HepG2 (cell line): ENCODE measurements around the gene PLS1. TPM values are rescaled to one million over a fixed set of nuclear protein-coding genes. Genes with fewer than 3 reads are reported as not detected.

Experiments used
- ATAC-seq: fragments of 200-7000 bp; cut with Tn5 transposase; 3 replicates; pipeline ENCODE4 v1.9.1; 2020; ENCODE audit warnings: mild to moderate bottlenecking, moderate library complexity
- BruUV-seq: library from RNA; stranded (reverse); fragments of 400-500 nt; replicated peaks from 2 replicates; lab custom pipeline; 2021; lab: Mats Ljungman, UMichigan
- CTCF ChIA-PET: fragments of 300-600 bp; formaldehyde crosslinking; extraction: SDS; loops from one replicate; lab custom pipeline; 2021; ENCODE audit warnings: low total read pairs, inconsistent platforms, low intra/inter-chr PET ratio; lab: Yijun Ruan, JAX
- POLR2A ChIA-PET: fragments of 350-600 bp; sonication (Branson Sonifier 250); formaldehyde crosslinking; loops from one replicate; lab custom pipeline; 2020; ENCODE audit warnings: antibody characterized with exemption, inconsistent platforms; lab: Yijun Ruan, JAX
- DNase-seq: peaks from one replicate; pipeline ENCODE4 v3.0.0-alpha.2; 2015; ENCODE audit warnings: low spot score
- FAIRE-seq: peaks from 3 replicates; lab custom pipeline; 2011; peaks lifted over from hg19 to GRCh38; lab: Jason Lieb, UNC
- H2AFZ ChIP-seq: one replicate; pipeline ENCODE4 v1.6.1; 2011; ENCODE audit warnings: low read length, inconsistent platforms
- H3K27ac ChIP-seq: fragments of 300-600 bp; 3 replicates; pipeline ENCODE4 v1.8.0; 2011; ENCODE audit warnings: mixed run types, mild to moderate bottlenecking, mixed read lengths, low read length, inconsistent platforms; ENCODE audit not compliant: insufficient read depth; ENCODE audit errors: extremely low read length
- H3K27me3 ChIP-seq, 2 experiments: fragments of 200-600 bp in 1 of 2; 2 replicates in 1 of 2; 3 replicates in 1 of 2; pipeline versions ENCODE4 v1.6.0 to v1.8.0; 2011; ENCODE audit warnings: low read length in 2 of 2, mild to moderate bottlenecking in 2 of 2, moderate library complexity in 2 of 2, inconsistent platforms in 1 of 2; ENCODE audit not compliant: insufficient read depth in 2 of 2, control insufficient read depth in 1 of 2
- H3K36me3 ChIP-seq, 2 experiments: fragments of 200-600 bp in 1 of 2; replicated peaks in 1 of 2; 2 replicates in 1 of 2; 3 replicates in 1 of 2; pipeline versions ENCODE4 v1.5.1 to v1.8.0; 2011; ENCODE audit warnings: low read length in 2 of 2, inconsistent platforms in 1 of 2; ENCODE audit not compliant: insufficient read depth in 2 of 2, control insufficient read depth in 1 of 2
- H3K4me1 ChIP-seq: 2 replicates; pipeline ENCODE4 v1.5.1; 2012; ENCODE audit warnings: low read length, inconsistent platforms; ENCODE audit not compliant: insufficient read depth
- H3K4me2 ChIP-seq: 2 replicates; pipeline ENCODE4 v1.6.0; 2011; ENCODE audit warnings: low read depth, low read length, inconsistent platforms
- H3K4me3 ChIP-seq, 3 experiments: fragments of 200-600 bp in 1 of 3; sonication (generic), shearing (Covaris generic) in 1 of 3; replicated peaks in 1 of 3; 2 replicates each; pipeline ENCODE4 v1.5.1; 2011 to 2016; ENCODE audit warnings: low read length in 3 of 3, inconsistent platforms in 2 of 3, low read depth in 2 of 3, mild to moderate bottlenecking in 2 of 3, control low read depth in 1 of 3, mixed read lengths in 1 of 3; ENCODE audit not compliant: insufficient read depth in 1 of 3
- H3K79me2 ChIP-seq: one replicate; pipeline ENCODE4 v1.6.1; 2011; ENCODE audit warnings: low read length, inconsistent platforms; ENCODE audit not compliant: insufficient read depth
- H3K9ac ChIP-seq: 2 replicates; pipeline ENCODE4 v1.6.0; 2011; ENCODE audit warnings: mild to moderate bottlenecking, low read depth, low read length, inconsistent platforms; ENCODE audit not compliant: insufficient read depth
- H3K9me3 ChIP-seq: 2 replicates; pipeline ENCODE4 v1.5.1; 2012; ENCODE audit warnings: mild to moderate bottlenecking, low read length
- H4K20me1 ChIP-seq: 2 replicates; pipeline ENCODE4 v1.6.0; 2011; ENCODE audit warnings: inconsistent platforms, mild to moderate bottlenecking, low read length, moderate library complexity; ENCODE audit not compliant: insufficient read depth
- BHLHE40 ChIP-seq: IDR thresholded peaks from 2 replicates; pipeline ENCODE4 v1.6.1; 2011; ENCODE audit warnings: low read length, improper control_type of control experiment
- BRD4 ChIP-seq: sonication (generic); formaldehyde crosslinking; IDR thresholded peaks from 2 replicates; pipeline ENCODE4 v1.4.0; 2020; ENCODE audit warnings: missing genetic modification reagents
- HDAC2 ChIP-seq: sonication (generic); formaldehyde crosslinking; IDR thresholded peaks from 2 replicates; pipeline ENCODE4 v1.4.0; 2020; ENCODE audit warnings: missing genetic modification reagents
- MEIS1 ChIP-seq: sonication (generic); formaldehyde crosslinking; IDR thresholded peaks from 2 replicates; pipeline ENCODE4 v1.9.0; 2021; ENCODE audit warnings: mild to moderate bottlenecking, missing genetic modification reagents, moderate library complexity, borderline replicate concordance
- MLLT10 ChIP-seq: sonication (generic); formaldehyde crosslinking; IDR thresholded peaks from 2 replicates; pipeline ENCODE4 v1.4.0; 2020; ENCODE audit warnings: missing genetic modification reagents
- SMC3 ChIP-seq: IDR thresholded peaks from 2 replicates; pipeline ENCODE4 v1.6.1; 2011; ENCODE audit warnings: low read length, improper control_type of control experiment
- ZNF33A ChIP-seq: sonication (generic); formaldehyde crosslinking; IDR thresholded peaks from 2 replicates; pipeline ENCODE4 v1.5.1; 2020; ENCODE audit warnings: missing genetic modification reagents, mild to moderate bottlenecking, moderate library complexity, borderline replicate concordance
- ZNF737 ChIP-seq: sonication (generic); formaldehyde crosslinking; IDR thresholded peaks from 2 replicates; pipeline ENCODE4 v1.5.0; 2020; ENCODE audit warnings: missing genetic modification reagents, mild to moderate bottlenecking, borderline replicate concordance
- WGBS: methylation state at CpG from one replicate; pipeline ENCODE4 v1.1.6; 2017; ENCODE audit warnings: low lambda C conversion rate; 5-methylcytosine and 5-hydroxymethylcytosine counted together
- in situ Hi-C: cut with HindIII; loops from 2 replicates; pipeline ENCODE4 v1.10.0; 2017; ENCODE audit warnings: low pct_unique_long_range_greater_than_20kb; ENCODE audit not compliant: extremely low pct_ligation_motif_present
- intact Hi-C: fragments of 100-400 bp; cut with micrococcal nuclease; formaldehyde crosslinking; loops from one replicate; pipeline ENCODE4 v1.10.0; 2022; ENCODE audit not compliant: unreplicated experiment
- polyA plus RNA-seq, 8 experiments: library from polyadenylated mRNA; depleted of rRNA in 3 of 8; stranded (reverse) in 7 of 8; unstranded in 1 of 8; fragments of >200 nt; fragmentation: Illumina TruSeq in 4 of 8; extraction: Trizol in 4 of 8; gene quantifications; 2 replicates each; pipeline versions ENCODE4 v1.2.1 to v1.2.3, GENCODE V29; 2011 to 2016; ENCODE audit warnings: low read depth in 4 of 8, missing spikeins in 1 of 8, mixed read lengths in 1 of 8; ENCODE audit not compliant: insufficient read depth in 1 of 8
- total RNA-seq, 5 experiments: library from RNA; depleted of rRNA; stranded (reverse); fragments of >200 nt; fragmentation: Illumina TruSeq; extraction: Trizol; gene quantifications; 2 replicates each; pipeline ENCODE4 v1.2.3, GENCODE V29; 2016; ENCODE audit warnings: low read depth in 1 of 5
- TF ChIP-seq, protein P1 (sequence below): sonication (generic); formaldehyde crosslinking; IDR thresholded peaks from 2 replicates; pipeline ENCODE4 v1.4.0; 2020; ENCODE audit warnings: missing genetic modification reagents
- TF ChIP-seq, protein P2 (sequence below): sonication (generic); formaldehyde crosslinking; IDR thresholded peaks from 2 replicates; pipeline ENCODE4 v1.4.0; 2020; ENCODE audit warnings: missing genetic modification reagents
- TF ChIP-seq, protein P3 (sequence below): IDR thresholded peaks from 2 replicates; pipeline ENCODE4 v1.6.1; 2016; ENCODE audit warnings: low read depth
- TF ChIP-seq, protein P4 (sequence below): IDR thresholded peaks from 2 replicates; pipeline ENCODE4 v1.6.1; 2012; ENCODE audit warnings: low read length, improper control_type of control experiment

The PLS1 gene
- total and polyA plus RNA-seq, 2 of the 13 experiments (the other 11 are each of a cell fraction or from before 2014, with no cell fraction given), result 11.2 to 21.1 TPM

DNA sequence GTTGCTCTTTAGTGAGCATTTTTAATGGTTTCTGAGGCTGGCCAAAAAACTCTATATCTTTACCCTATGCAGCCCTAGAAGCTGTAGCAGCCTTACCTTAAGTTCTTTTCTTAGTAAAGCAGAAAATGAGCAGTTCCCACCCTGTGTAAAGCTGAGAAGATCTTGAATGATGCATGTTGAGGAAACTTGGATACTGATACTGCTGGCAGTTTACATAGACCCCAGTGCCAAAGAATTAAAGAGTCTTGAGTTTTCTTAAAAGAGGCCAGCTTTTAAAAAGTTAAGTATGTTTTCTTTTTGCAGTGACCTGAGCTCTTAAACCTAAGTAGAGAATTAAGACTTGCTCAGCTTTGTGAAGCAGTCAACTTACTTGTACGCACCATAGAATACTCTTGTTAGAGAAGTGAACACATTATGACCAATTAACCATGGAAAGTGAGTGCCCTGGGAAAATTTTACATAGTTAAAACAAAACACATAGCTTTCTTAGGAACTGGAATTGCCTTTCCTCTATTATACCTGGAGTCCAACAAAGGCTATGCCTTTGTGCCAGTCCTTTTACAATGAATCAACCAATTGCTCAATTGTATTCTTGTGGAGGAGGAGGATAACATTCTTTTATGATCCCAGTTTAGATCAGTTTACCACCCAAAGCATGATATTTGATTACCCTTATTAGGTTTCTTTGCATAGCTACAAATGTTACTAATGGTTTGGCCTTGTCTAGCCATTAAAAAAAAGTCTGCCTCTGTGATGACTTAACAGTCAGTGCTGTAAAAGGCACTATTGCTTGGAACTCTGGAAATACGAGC is 28.4 kb downstream of the PLS1 start:
- no peak overlapping the region for H2AFZ ChIP-seq
- H3K4me2 ChIP-seq, result no peak overlapping the region
- 97% methylated on average over 2 of the region's 2 CpGs for WGBS
- H4K20me1 ChIP-seq, result no peaks in the 10 kb centered on the region
- H3K36me3 ChIP-seq, result no peaks in the 10 kb centered on the region
- no peaks in the 10 kb centered on the region for H3K9me3 ChIP-seq
- intact Hi-C loops, result no loop called here
- H3K27me3 ChIP-seq, result no peaks in the 10 kb centered on the region
- H3K79me2 ChIP-seq, result no peaks in the 10 kb centered on the region
- CTCF ChIA-PET, result no interaction called here
- TF ChIP-seq, protein P1, sequence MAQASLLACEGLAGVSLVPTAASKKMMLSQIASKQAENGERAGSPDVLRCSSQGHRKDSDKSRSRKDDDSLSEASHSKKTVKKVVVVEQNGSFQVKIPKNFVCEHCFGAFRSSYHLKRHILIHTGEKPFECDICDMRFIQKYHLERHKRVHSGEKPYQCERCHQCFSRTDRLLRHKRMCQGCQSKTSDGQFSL (CRISPR knock-in tag), result no peak
- TF ChIP-seq, protein P2, sequence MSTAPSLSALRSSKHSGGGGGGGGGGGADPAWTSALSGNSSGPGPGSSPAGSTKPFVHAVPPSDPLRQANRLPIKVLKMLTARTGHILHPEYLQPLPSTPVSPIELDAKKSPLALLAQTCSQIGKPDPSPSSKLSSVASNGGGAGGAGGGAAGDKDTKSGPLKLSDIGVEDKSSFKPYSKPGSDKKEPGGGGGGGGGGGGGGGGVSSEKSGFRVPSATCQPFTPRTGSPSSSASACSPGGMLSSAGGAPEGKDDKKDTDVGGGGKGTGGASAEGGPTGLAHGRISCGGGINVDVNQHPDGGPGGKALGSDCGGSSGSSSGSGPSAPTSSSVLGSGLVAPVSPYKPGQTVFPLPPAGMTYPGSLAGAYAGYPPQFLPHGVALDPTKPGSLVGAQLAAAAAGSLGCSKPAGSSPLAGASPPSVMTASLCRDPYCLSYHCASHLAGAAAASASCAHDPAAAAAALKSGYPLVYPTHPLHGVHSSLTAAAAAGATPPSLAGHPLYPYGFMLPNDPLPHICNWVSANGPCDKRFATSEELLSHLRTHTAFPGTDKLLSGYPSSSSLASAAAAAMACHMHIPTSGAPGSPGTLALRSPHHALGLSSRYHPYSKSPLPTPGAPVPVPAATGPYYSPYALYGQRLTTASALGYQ (CRISPR knock-in tag), result no peak
- TF ChIP-seq MLLT10 (CRISPR knock-in tag) (no peak), BHLHE40 (no peak), BRD4 (CRISPR knock-in tag) (no peak), ZNF737 (no peak), SMC3 (no peak), HDAC2 (CRISPR knock-in tag) (no peak), ZNF33A (CRISPR knock-in tag) (no peak), MEIS1 (CRISPR knock-in tag) (no peak)
- TF ChIP-seq, protein P3, sequence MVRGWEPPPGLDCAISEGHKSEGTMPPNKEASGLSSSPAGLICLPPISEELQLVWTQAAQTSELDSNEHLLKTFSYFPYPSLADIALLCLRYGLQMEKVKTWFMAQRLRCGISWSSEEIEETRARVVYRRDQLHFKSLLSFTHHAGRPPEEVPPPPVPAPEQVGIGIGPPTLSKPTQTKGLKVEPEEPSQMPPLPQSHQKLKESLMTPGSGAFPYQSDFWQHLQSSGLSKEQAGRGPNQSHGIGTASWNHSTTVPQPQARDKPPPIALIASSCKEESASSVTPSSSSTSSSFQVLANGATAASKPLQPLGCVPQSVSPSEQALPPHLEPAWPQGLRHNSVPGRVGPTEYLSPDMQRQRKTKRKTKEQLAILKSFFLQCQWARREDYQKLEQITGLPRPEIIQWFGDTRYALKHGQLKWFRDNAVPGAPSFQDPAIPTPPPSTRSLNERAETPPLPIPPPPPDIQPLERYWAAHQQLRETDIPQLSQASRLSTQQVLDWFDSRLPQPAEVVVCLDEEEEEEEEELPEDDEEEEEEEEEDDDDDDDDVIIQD, result no peak
- TF ChIP-seq, protein P4, sequence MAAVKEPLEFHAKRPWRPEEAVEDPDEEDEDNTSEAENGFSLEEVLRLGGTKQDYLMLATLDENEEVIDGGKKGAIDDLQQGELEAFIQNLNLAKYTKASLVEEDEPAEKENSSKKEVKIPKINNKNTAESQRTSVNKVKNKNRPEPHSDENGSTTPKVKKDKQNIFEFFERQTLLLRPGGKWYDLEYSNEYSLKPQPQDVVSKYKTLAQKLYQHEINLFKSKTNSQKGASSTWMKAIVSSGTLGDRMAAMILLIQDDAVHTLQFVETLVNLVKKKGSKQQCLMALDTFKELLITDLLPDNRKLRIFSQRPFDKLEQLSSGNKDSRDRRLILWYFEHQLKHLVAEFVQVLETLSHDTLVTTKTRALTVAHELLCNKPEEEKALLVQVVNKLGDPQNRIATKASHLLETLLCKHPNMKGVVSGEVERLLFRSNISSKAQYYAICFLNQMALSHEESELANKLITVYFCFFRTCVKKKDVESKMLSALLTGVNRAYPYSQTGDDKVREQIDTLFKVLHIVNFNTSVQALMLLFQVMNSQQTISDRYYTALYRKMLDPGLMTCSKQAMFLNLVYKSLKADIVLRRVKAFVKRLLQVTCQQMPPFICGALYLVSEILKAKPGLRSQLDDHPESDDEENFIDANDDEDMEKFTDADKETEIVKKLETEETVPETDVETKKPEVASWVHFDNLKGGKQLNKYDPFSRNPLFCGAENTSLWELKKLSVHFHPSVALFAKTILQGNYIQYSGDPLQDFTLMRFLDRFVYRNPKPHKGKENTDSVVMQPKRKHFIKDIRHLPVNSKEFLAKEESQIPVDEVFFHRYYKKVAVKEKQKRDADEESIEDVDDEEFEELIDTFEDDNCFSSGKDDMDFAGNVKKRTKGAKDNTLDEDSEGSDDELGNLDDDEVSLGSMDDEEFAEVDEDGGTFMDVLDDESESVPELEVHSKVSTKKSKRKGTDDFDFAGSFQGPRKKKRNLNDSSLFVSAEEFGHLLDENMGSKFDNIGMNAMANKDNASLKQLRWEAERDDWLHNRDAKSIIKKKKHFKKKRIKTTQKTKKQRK, result no peak
- TF ChIP-seq, all 625 proteins: peak for 0
- no peak overlapping the region for H3K27ac ChIP-seq
- H3K9ac ChIP-seq, result no peak overlapping the region
- in situ Hi-C loops, result no loop called here
- H3K4me3 ChIP-seq, result no peak overlapping the region
- no peak for FAIRE-seq
- POLR2A ChIA-PET, result no interaction called here
- peaks cover 9% of the 10 kb centered on the region for H3K4me1 ChIP-seq
- no peak for DNase-seq
- ATAC-seq, result no peak
- no TSS peak for BruUV-seq
